Fibroblast of skin of right biceps (primary cell): ENCODE measurements around the gene ANKRD23.

ENCODE experiments used
- DNase-seq: peaks from one replicate; pipeline ENCODE4 v3.0.0-alpha.2; 2013

The ANKRD23 gene

GRCh38 chr2:96877042-96877451 lies 33.2 kb upstream of the ANKRD23 start:
- DNase-seq = no peak

DNA sequence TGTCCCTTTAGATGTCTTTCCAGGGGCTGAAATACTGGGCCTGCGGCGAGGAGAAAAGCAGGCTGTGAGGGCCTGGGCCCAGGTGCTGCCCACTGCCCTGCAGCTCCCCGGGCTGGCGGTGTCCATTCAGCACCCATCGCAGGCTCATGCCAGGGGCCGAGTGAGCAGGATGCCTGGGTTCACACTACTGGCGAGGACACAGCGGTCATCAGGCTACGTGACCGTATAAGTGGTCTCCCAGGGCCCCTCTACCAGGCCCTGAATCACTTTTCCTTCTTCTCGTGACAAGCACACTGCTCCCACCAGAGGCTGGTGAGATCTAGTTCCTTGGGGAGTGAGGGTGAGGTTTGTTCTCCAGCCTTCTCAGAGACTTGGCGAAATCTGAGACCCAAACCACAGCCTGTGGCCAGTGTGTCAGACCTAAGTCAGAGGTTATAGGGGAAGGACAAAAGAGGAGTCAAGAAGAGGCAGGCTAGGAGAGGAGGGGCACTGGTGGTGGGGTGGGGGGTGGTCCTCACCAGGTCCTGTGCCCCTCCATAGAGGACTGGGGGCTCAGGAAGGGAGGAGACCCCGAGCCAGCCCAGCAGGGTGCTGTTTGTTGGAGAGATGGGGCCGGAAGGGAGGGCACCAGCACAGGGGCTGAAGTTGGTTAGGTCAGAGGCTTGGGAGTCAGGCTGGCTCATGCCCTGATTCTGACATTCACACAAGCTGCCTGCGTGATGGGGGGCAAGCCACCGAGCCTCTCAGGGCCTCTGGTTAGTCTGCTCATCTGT lies 32.6 kb upstream of the ANKRD23 start:
- peak; percentile 46 for DNase-seq

DNA sequence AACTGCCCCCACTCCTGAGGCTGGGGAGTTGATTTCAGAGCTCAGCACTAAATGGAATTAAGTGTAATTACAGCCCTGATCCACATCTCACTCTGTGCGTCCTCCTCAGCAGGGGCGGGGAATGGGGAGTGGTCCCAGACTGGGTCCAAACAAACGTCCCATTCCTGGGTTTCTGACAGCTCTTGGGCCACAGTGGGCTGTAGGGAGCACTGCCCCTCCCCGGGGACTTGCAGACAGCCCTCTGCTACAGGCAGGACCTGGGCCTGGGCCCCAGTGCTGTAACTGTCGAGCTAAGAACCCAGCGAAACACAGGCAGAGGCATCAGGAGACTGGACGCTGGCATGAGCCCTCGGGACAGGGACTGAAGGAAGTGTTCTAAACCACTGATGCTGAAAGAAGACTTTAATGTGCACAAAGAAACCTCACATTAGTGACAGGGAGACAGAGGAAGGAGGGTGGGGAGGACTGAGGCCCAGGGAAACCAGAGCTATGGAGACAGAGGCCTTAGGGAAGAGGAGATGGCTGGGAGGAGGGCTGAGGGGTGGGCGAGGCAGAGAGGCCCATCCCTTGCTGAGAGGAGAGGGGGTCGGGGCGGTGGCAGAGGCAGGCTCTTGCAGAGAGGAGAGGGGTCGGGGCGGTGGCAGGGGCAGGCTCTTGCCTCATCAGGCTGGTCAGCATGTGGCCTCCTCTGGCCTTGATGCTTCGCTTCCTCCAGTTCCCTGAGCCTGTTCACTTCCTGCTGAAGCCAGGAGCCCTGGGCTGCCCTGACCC lies 31.9 kb upstream of the ANKRD23 start:
- DNase-seq = no peak

GRCh38 chr2:96874198-96874831 lies 30.5 kb upstream of the ANKRD23 start:
- no peak for DNase-seq

- DNase-seq = no peak
Measured at GRCh38 chr2:96873651-96874096, 29.9 kb upstream of the ANKRD23 start.

- DNase-seq = peak; percentile 41
Measured at GRCh38 chr2:96872591-96873349, 28.9 kb upstream of the ANKRD23 start.

DNA sequence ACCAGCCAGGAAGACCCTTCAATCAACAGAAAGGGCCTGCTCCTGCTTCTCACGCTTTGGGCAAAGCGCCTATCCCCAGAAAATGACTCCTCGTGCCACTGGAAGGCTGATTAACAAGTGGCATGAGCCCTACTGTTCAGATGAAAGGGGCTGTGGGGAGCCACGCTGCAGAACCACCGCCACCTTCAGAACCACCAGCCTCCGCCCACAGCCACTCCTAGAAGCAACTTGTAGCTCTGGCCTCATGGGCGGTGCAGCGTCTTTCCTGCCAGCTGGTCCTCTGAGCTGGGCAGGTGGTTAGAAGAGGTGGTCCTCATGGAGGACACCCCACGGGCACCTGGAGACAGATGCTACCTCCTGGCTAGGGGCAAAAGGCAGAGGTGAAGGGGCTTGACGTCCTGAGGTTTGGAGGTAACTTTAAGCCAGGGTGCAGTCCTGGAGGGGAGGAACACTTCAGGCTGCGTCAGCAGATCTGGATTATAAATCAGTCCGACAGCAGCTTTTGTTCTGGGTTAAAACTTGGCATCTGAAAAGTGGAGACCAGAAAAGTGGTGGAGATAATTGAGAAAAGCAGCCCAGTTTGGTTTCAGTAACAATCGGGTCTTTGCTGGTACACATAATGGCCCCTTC lies 26.9 kb upstream of the ANKRD23 start:
- DNase-seq = no peak

GRCh38 chr2:96869822-96870625 lies 26.2 kb upstream of the ANKRD23 start, which contains the start of gene SEMA4C:
Gene SEMA4C (minus strand): TSS chr2:96870080. CDS start chr2:96867886, 2,194 bp downstream.
- DNase-seq = peak; percentile 47

DNA sequence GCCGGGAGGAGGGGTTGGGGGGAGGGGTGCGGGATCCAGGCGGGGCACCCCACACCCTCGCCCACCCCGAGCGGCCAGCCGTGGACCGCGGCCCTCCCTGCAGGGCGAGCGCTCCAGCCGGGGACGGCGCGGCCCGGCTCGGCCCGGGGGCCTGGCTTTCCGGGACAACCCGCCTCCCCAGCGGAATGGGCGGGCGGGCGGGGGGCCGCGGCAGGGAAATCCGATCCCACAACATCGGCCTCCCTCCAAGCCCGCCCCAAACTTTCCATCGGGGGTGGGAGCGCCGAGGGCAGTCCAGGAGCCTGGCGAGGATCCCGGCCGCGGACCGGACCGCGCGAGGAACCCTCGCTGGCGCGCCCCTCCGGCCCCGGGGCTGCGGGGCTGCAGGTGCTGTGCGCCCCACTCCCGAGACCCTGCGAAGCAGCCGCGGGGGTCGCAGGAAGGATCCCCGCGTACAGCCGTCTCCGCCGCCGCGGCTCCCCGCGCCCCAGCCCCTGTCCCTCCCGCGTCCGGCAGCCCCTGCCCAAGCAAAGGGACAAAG lies 25.5 kb upstream of the ANKRD23 start:
- DNase-seq = peak; percentile 81

GRCh38 chr2:96868555-96869280 lies 24.9 kb upstream of the ANKRD23 start:
- DNase-seq = peak; percentile 95

- DNase-seq = no peak
Measured at GRCh38 chr2:96867756-96868554, 24.1 kb upstream of the ANKRD23 start.

- no peak for DNase-seq
Measured at GRCh38 chr2:96866986-96867755, 23.4 kb upstream of the ANKRD23 start.

- no peak for DNase-seq
Measured at GRCh38 chr2:96866586-96866985, 22.8 kb upstream of the ANKRD23 start.

DNA sequence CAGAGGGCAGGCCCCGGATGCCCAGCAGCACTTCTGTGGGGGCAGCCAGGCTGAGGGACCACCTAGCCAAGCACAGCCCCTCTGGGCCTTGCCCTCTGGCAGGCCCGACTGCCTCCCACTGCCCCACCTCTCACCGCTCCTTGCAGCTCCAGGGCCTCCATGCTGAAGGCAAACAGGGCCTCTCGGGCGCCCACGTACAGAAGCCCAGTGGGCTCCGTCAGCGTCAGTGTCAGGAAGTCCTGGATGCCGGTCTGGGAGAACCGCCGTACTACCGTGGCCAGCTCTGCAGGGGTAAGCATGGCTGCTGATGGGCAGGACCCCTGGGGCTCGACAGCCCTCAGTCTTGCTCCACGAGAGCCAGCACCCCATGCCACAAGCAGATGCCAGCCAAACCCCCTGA lies 22.3 kb upstream of the ANKRD23 start:
- no peak for DNase-seq

DNA sequence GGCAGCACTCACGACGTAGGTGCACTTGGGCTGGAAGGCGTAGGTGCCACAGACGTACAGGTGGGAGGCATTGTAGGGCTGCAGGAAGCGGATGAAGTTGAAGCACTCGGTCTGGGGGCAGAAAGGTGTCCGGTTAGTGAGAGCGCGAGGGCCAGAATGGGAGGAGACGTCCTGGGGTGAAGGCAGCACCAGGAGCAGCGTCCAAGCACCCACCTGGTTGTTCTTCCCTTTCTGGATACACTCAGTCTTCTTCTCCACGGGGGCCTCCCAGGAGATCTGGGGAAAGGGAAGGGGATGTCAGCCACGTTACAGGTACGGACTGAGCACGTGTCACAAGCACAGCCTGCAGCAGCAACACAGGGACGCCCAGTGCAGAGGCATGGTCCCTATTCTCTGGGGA lies 21.8 kb upstream of the ANKRD23 start:
- DNase-seq = no peak

DNA sequence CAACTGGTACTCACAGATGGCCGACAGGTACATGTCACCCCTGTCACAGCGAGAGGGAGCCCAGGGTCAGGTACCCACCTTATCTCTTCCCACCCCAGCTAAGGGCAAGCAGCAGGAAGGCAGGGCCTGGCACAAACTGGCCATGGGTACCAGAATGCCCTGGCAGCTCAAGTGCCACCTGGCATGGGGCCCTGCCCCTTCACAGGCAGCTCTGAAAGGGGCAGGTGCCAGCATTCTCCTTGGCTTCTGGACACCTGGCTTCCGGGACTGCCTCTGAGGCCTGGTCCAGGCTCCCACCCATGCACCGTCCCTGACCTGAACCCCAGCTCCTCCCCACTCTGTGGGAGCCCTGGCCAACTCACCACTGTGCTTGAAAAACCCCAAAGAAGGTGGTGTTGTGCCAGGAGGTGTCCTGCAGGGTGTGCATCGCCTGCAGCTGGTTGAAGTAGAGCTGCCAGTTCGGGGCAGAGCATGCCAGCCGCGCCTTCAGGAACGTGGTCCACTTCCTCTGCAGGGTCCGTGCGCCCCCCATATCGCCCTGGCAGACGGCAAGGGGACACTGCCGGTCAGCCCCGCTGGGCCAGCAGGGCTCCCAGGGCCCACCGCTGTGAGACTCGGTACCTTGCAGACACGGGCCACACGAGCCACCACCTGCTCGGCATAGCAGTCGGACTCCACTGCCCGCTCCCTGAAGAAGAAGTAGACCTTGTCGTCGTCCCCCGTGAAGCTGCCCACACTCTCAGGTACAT lies 20.7 kb upstream of the ANKRD23 start:
- DNase-seq = no peak

- DNase-seq = no peak
Measured at GRCh38 chr2:96863575-96864342, 19.9 kb upstream of the ANKRD23 start.
